ENCODE results near the gene SCGB1A1.
A peak's percentile ranks its signal among the peaks of the same experiment; 100 is the strongest.
"Not testable (repeated sequence)": the region's sequence is repeated elsewhere in the genome, so short reads cannot be mapped to it uniquely, and the experiment has no call there.

The SCGB1A1 gene, protein sequence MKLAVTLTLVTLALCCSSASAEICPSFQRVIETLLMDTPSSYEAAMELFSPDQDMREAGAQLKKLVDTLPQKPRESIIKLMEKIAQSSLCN

DNA sequence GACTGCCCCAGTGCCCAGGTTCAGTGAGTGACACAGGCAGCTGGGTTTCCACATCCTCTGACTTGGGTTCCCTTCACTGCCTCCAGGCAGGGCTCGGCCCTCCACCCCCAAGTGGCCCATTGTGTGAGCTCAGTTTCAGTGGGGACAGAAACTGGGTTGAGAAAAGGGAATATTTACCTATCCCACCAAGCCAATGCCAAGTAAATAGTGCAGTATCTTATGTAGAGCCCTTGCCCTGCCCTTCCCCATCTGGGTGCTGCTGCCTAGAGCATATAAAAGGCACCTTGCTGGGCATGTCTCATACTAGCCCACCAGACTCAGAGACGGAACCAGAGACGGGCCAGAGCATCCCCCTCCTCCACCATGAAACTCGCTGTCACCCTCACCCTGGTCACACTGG is at the start of gene SCGB1A1:
TSS of gene SCGB1A1 (plus strand) at position 301 of the 400 bp plus-strand sequence. CDS start at position 364, 63 bp downstream.
- no peak for DNase-seq

DNA sequence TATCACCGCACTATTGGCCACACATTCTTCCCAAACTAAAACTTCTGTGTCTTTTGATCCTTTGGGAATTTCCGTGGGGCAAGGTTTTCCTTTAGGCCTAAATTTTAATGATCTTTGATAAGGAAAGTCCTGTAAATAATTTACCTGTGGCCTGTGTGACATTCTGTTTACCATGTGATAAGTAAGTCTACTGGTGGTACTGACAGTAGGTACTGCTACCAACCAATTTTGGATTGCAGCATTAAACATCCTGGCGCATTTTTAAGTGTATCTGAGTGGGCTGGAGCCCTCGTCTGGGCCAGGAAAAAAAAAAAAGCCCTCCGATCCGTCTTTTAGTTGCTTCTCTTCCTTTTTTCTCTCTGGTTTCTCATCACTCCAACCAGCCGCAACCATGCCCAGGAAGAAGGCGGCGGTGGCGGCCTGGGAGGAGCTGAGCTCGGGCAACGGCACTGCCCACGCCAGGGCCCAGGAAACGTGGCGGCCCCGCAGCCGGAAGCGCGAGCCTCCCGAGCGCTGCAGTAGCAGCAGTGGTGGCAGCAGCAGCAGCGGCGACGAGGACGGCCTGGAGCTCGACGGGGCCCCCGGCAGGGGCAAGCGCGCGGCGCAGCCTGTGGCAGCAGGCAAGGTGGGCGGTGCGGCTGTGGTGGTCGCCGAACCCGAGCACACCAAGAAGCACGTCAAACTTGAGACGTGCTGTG is 47.9 kb upstream of the SCGB1A1 start:
- DNase-seq = no peak

DNA sequence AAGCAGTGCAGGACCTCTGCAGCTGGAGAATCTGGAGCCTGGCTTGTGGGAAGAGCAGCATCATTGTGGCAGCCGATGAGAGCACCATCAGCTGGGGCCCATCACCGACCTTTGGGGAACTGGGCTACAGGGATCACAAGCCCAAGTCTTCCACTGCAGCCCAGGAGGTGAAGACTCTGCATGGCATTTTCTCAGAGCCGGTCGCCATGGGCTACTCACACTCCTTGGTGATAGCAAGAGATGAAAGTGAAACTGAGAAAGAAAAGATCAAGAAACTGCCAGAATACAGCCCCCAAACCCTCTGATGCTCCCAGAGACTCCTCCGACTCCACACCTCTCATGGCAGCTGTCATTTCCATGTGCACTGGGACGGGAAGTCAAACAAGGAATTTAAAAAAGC is 46.0 kb upstream of the SCGB1A1 start:
- DNase-seq = no peak

DNA sequence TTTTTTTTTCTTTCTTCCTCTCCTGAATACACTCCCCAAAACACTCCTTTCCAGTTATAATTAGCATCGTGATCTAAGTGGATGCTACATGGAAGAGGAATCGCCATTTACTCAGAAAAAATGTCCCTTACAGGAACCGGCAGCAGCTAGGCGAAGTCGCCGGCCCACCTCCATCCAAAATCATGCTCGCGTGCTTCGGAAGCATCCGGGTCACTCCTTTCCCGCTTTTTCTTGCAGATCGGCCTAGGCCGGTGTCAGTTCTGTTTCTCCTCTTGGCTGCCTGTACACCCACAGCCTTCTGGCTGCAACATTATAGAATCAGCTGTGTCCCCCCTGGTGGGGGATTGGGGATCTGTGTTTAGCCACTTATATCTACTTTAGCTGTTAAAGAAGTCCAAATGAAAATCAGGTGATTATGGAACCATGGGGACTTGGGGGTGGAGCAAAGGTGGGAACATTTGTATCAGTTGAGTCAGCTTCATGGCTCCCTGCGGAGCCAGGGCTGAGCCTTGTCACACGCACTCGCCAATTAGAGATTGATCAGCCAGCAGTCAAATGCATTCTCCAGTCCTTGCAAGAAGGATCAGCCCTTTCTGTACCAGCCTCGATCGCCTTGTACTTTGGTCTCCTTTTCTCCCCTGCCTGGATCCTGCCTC is 45.2 kb upstream of the SCGB1A1 start:
- DNase-seq = no peak

DNA sequence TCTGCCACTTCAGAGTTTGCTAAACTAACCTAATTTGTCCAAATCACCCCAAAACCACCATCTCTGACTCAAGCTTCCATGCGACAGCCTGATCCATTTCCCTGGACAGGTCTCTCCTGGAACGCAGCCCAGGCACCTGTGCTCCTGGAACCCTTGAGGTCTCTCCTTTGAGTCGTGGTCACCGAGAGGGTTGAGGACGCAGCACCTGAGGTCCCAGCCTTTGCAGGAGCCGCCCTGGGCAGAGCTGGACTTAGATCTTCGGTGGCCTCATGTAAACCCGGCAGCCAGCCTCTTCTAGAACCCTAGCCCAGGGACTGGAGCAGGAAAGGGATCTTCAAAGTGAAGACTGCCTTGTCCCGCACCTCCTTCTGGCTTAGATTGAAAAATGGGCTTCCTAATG is 44.0 kb upstream of the SCGB1A1 start:
- no peak for DNase-seq

DNA sequence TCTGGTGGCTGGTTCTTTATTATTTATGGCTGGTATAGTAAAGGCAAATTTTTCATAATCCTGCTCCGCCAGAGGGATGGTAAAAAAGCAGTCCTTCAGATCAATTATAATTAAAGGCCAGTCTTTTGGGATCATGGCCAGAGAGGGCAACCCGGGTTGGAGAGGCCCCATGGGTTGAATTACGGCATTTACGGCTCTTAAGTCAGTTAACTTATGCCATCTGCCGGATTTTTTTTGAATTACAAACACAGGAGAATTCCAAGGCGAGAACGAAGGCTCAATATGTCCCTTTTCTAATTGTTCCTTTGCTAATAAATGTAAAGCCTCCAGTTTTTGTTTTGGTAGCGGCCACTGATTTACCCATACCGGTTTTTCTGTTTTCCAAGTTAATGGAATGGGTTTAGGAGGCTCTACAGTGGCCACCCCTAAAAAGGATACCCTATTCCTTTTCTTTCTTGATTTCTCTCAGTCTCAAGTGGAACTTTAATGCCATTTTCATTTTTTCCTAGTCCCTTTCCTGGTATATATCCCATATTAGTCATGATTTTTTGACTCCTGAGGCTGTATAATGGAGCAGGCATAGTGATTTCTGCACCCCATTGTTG is 40.3 kb upstream of the SCGB1A1 start:
- DNase-seq = not testable (repeated sequence)

DNA sequence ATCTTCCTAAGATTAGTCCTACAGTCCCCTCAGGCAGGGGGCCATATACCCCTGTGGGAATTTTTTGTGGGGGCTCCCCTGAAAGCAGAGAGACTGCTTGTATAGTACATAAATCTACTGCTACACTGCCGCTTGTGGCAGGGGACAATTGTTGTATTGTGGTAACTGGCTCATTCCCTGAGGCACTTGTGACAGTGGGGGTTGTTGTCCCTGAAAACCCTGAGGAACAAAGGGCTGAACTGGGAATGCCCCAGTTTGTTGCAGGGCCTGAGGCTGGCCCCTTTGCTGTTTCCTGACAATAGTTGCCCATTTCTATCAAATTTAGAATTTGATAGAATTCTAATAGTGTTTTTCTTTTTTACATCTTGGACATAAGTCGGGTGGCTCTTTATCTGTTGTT is 39.2 kb upstream of the SCGB1A1 start:
- DNase-seq = not testable (repeated sequence)

DNA sequence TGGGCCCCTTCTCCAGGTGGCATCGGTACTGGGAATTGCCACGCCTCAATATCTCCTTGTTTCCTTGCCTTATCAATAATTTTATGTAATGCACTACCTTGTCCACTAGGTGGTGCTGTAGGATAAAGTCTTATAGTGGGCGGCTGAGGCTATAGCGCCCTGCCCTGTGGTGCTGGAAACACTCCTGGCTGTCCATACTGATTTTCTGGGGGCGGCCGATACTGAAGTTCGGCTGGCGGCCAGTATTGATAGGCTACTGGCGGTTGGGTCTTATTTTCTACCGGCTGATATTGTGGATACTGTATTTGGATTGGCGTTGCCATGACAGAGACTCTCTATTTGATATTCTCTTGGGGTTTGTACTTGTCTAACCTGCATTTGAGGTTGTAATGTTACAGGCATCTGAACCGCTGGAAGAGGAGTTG is 38.0 kb upstream of the SCGB1A1 start:
- DNase-seq = peak; percentile 65

DNA sequence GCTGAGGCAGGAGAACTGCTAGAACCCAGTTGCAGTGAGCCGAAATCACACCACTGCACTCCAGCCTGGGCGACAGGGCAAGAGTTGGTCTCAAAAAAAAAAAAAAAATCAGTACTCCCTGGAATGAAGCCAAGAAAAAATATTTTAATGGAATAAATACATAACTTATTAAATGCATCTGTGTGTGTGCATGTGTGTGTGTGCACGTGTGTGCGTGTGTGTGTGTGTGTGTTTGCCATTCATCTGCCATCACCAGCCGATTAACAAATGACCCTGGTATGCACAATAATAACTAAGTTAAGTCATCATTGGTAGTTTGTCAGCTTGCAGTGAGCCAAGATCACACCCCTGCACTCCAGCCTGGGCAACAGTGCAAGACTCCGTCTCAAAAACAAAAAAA is 35.0 kb upstream of the SCGB1A1 start:
- no peak for DNase-seq

DNA sequence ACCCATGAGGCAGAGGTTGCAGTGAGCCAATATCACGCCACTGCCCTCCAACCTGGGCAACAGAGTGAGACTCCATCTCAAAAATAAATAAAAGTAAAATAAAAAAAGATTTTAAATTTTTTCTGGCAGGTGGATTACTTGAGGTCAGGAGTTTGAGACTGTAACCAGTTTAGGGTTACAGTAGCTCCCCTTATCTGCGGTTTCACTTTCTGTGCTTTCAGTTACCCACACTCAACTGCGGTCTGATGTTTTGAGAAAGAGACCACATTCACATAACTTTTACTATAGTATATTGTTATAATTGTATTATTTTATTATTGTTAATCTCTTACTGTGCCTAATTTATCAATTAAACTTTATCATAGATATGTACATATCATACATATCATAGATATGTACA is 32.8 kb upstream of the SCGB1A1 start:
- DNase-seq = not testable (repeated sequence)

DNA sequence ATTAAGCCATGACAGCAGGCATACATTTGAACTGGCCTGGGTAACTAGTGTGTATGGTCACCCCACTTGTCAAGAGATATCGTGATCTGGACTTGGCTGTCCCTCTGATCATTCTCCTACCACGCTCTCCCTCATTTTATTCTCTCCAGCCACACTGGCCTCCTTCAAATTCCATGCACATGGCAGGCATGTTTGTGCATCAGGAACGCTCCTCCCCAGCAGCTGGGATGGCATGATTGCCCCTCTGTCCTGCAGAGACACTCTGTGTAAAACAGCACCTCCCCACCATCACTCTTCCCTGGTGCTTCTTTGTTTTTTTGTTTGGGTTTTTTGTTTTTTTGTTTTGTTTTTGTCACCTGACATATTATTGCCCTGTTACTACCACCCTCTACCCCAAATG is 31.5 kb upstream of the SCGB1A1 start:
- DNase-seq = no peak

DNA sequence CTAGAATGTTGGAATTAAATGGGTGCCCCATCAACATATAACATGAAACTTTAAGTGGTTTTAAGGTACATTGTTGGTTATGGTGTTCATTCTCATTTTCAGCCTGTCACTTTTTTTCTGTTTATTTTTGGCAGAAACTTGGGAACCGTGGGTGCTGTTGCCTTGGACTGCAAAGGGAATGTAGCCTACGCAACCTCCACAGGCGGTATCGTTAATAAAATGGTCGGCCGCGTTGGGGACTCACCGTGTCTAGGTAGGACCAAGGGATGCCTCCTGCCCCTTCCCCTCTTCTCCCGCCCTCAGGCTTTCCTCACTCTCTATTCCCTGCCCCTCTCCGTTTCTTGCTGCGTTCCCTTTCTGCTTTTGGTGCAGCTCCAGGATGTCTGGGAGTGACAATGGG is 29.8 kb upstream of the SCGB1A1 start:
- DNase-seq = no peak

DNA sequence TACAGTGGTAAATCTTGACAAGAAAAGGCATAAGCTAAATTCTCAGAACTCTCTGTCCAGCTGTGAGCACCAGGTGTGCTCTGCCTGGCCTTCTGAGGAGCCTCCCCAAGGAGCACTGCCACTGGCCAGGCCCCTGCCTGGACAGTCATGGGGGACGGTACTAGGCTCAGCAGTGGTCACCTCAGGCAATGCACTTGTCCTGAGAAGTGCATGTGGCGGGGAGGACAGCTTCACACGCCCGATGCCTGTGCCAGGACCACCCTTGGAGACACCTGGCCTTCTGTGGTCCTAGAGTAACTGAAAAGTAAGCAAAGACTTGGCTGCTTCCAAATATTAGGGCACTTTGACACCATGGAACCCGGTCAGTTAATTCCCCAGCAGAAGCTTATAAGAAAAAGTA is 28.6 kb upstream of the SCGB1A1 start:
- no peak for DNase-seq

DNA sequence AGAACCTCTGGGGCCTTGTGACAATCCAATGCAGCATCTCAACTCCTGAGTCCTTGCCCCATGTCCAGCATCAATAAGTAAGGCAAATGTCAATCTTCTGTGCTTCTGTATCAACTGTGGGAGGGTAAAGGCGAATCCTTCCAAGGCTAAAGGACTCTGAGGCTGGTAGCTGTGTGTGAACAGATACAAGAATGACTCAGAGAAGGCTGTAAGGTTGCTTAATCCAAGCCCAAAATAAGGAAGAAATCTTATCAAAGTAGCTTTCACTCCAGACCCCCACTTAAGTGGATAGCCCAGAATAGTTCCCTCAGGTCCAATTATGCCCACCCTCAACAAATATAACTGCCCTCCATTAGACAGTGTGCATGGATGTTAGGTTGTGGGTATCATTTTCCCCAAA is 28.1 kb upstream of the SCGB1A1 start:
- no peak for DNase-seq

DNA sequence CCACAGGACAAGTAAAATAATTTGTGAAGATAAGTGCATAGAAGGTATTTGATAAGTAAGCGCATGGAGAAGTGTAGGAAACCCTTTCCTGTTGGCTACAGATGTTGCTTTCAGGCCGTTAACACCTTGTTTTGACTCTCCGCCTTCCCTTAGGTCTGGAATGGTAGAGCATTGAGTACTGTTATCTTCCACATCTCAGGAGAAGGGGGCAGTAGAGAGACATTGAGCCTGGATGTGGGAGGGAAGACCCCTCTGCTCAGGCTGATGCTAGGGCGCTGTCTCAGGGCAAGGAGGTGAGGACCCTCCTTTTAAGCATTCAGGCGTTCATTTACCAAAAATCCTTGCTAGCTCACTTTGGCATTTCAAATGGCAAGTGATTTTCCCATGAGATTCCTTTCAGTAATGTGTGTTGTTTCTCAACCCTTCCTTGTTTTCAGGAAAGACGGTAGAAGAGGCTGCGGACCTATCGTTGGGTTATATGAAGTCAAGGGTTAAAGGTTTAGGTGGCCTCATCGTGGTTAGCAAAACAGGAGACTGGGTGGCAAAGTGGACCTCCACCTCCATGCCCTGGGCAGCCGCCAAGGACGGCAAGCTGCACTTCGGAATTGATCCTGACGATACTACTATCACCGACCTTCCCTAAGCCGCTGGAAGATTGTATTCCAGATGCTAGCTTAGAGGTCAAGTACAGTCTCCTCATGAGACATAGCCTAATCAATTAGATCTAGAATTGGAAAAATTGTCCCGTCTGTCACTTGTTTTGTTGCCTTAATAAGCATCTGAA is 27.0 kb upstream of the SCGB1A1 start:
- DNase-seq = no peak

DNA sequence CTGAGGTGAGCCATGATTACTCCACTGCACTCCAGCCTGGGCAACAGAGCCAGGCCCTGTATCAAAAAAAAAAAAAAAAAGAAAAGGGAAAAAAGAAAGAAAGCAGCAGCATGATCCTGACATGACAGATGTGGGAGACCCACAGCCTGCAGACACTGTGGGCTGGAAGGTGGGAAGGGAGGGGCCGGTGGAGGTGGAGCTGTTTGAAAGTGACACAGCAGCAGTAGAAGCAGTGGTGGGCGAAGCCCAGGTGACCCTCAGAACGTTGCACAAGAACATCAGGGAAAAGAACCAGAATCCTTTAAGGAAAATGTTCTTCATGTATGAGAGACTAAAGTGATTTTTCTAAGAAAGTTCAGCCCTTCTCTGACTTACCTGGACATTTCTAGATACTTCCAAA is 26.3 kb upstream of the SCGB1A1 start:
- no peak for DNase-seq

DNA sequence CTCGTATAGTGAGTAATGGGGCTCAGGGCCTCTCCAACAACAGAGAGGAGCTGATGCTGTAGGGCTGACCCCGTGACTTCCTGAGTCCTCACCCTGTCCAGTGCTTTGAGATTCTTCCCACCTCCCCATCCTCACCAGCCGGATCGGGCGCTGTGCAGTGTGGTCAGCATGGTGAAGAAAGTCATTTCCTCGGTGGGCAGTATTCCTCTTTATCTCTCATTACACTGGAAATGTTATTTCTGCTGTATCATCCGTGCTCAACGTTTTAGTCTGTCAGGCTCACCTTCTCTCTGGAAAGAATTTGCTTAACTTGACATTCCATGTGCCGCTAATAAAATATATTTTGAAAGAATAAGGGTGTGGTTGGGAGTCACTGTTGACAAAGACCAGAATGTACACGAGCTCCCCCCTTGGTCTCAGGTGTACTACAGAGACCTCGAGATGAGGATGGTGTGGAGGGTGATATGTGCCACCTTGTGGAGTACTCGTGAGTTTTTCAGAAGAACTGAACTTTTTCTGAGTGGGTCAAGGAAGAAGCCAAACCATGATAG is 25.7 kb upstream of the SCGB1A1 start:
- no peak for DNase-seq

DNA sequence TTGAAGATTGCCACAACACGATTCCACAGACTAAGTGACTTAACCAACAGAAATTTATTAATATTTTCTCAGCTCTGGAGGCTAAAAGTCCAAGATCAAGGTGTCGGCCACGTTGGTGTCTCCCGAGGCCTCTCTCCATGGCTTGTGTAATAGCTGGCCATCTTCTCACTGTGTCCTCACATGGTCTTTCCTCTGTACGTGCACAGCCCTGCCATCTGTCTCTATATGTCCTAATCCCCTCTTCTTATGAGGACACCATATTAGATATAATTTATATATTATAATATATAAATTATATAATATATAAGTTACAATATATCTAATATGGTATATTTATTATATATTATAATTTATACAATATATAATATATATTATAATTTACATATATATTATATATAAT is 25.1 kb upstream of the SCGB1A1 start:
- DNase-seq = no peak

DNA sequence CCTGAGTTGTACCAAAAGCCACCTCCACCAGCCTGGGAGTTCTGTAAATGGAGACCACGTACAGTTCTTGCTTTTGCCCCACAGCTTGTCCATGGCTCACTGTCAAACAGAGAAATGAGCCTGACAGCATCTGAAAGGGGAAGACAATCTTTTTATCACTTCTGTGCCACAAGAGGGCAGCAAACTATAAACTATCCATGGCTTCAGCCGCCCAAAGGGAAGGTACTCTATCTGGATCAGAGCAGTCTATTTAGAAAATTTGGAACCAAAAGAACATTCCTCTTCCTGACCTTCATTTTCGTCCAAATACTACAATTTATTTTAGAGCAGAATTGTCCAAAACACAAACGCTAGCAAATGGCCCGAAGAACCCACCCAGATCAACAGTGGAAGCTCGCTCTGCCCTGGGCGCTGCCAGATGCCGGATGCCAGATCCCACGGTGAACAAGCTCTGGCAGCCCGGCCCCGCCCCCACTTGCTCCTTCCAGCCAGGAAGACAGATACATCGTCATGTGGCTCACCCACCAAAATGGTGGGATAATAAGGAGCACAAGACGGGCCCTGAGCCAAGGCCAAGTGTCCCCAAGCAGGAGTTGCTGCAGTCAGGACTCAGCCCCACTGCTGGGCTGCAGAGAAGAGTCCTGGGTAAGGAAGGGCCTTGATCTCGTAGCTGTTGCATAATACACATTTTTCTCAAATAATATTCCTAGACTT is 23.9 kb upstream of the SCGB1A1 start:
- DNase-seq = peak; percentile 87

DNA sequence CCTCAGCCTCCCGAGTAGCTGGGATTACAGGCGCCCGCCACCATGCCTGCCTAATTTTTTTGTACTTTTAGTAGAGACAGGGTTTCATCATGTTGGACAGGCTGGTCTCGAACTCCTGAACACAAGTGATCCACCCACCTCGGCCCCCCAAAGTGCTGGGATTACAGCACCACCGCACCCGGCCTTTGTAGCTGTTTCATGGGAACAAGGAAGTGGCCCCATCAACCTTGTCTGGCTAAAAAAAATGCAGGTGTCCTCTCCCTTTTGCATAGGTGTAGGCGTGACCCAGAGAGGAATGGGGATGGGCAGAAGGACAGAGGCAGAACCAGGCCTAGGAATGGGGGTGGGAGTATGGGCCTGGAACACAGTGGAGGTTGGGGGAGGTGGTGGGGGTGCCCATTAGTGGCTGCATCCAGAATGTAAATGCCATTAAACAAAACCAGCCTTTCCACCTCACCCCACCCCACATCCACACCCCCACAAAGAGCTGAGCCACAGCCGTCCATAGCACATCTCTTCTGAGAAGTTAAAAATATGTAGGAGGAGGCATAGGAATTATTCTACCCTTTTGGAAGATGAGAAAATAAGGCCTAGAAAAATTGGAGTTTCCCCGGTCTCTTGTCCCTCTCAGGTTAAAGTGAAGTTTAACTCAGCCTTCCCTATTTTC is 22.8 kb upstream of the SCGB1A1 start:
- no peak for DNase-seq

Measured in right hindlimb (tissue), 1 donor.